ENCODE data around the gene SLC19A1.

SLC19A1 gene

GRCh38 chr21:45449658-45450422, 92.4 kb downstream of the SLC19A1 start:
- DNase-seq = no peak

GRCh38 chr21:45448810-45449657, 93.2 kb downstream of the SLC19A1 start:
- no peak for DNase-seq

GRCh38 chr21:45448283-45448809, 93.9 kb downstream of the SLC19A1 start:
- no peak for DNase-seq
